Raji (cell line): Measurements from ENCODE around the gene MTIF3.

ENCODE experiments used
- POLR2A ChIP-seq: IDR thresholded peaks from 2 replicates; pipeline ENCODE4 v1.6.1; 2011; ENCODE audit warnings: low read depth, low read length, control low read depth; ENCODE audit not compliant: insufficient read depth

MTIF3 gene

GRCh38 chr13:27449936-27450828, at the start of gene MTIF3:
TSS of gene MTIF3 (minus strand) at chr13:27450564. CDS start at chr13:27440448, 10,116 bp downstream.
- TF ChIP-seq POLR2A: peak; percentile 83

- TF ChIP-seq POLR2A: no peak
Observed at GRCh38 chr13:27497563-27498230, 47.3 kb upstream of the MTIF3 start.

- TF ChIP-seq POLR2A: no peak
Observed at GRCh38 chr13:27496536-27497273, 46.3 kb upstream of the MTIF3 start.

- TF ChIP-seq POLR2A: no peak
Observed at GRCh38 chr13:27496006-27496405, 45.6 kb upstream of the MTIF3 start.

- TF ChIP-seq POLR2A: no peak
Observed at GRCh38 chr13:27495551-27495950, 45.2 kb upstream of the MTIF3 start.

- TF ChIP-seq POLR2A: no peak
Observed at GRCh38 chr13:27493981-27494380, 43.6 kb upstream of the MTIF3 start.

- TF ChIP-seq POLR2A: no peak
Observed at GRCh38 chr13:27489456-27489855, 39.1 kb upstream of the MTIF3 start.

- no peak for TF ChIP-seq POLR2A
Observed at GRCh38 chr13:27487776-27488175, 37.4 kb upstream of the MTIF3 start.

GRCh38 chr13:27483421-27483820, 33.1 kb upstream of the MTIF3 start:
- no peak for TF ChIP-seq POLR2A

- TF ChIP-seq POLR2A: no peak
Observed at GRCh38 chr13:27482983-27483382, 32.6 kb upstream of the MTIF3 start.

GRCh38 chr13:27481766-27482165, 31.4 kb upstream of the MTIF3 start:
- TF ChIP-seq POLR2A: no peak

GRCh38 chr13:27476943-27477703, 26.8 kb upstream of the MTIF3 start:
- TF ChIP-seq POLR2A: no peak

GRCh38 chr13:27474751-27475268, 24.4 kb upstream of the MTIF3 start:
- no peak for TF ChIP-seq POLR2A

- TF ChIP-seq POLR2A: no peak
Observed at GRCh38 chr13:27472941-27473340, 22.6 kb upstream of the MTIF3 start.

GRCh38 chr13:27472441-27472840, 22.1 kb upstream of the MTIF3 start:
- TF ChIP-seq POLR2A: no peak
